ENCODE measurements around the gene CLEC3B.
"Not testable (repeated sequence)": the region's sequence is repeated elsewhere in the genome, so short reads cannot be mapped to it uniquely, and the experiment has no call there.

Gene CLEC3B

GRCh38 chr3:45051685-45052084, 25.6 kb downstream of the CLEC3B start:
- no peak for DNase-seq (ENCODE audit: low spot score)
- TF ChIP-seq CTCF (IDR thresholded peaks at IDR 0.05; ENCODE audit: extremely low read depth, insufficient read depth, missing control alignments): no peak
- in situ Hi-C loops (cut with MboI; ENCODE audit: low pct_unique_long_range_greater_than_20kb, low sequenced_read_pairs, unreplicated experiment): no loop called here

- DNase-seq (ENCODE audit: low spot score); in situ Hi-C loops (cut with MboI; ENCODE audit: low pct_unique_long_range_greater_than_20kb, low sequenced_read_pairs, unreplicated experiment): not testable (repeated sequence)
These were observed 27.7 kb downstream of the CLEC3B start for GRCh38 chr3:45053805-45054195.

DNA sequence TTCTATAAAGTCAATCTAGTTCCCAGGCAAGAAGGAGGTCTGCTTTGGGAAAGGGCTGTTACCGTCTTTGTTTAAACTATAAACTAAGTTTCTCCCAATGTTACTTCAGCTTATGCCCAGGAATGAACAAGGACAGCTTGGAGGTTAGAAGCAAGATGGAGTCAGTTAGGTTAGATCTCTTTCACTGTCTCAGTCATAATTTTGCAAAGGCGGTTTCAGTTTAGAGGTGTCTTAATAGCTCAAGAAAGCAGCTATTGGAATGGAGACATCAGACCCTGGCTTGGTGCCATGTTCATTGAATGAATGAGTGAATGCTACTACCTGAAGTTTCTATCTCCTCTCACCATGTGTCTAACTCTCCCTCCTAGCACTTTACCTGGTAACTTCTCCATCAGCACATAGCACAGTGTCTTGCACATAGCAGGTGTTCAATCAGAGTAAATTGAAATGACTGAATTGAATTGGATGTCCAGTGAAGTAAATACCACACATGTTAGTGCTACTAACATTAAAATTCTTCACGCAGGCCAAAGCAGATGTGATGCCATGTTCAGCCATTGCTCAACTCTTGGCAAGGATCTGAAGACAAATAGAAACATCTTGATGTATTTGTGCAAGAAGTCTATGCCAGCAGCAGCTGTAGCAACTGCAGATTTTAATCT, 28.2 kb downstream of the CLEC3B start:
- in situ Hi-C loops (cut with MboI; ENCODE audit: low pct_unique_long_range_greater_than_20kb, low sequenced_read_pairs, unreplicated experiment): no loop called here
- DNase-seq (ENCODE audit: low spot score): no peak
- no peak for TF ChIP-seq CTCF (IDR thresholded peaks at IDR 0.05; ENCODE audit: extremely low read depth, insufficient read depth, missing control alignments)

- in situ Hi-C loops (cut with MboI; ENCODE audit: low pct_unique_long_range_greater_than_20kb, low sequenced_read_pairs, unreplicated experiment): no loop called here
- no peak for DNase-seq (ENCODE audit: low spot score)
- TF ChIP-seq CTCF (IDR thresholded peaks at IDR 0.05; ENCODE audit: extremely low read depth, insufficient read depth, missing control alignments): no peak
These were observed 28.9 kb downstream of the CLEC3B start for GRCh38 chr3:45055032-45055410.

GRCh38 chr3:45055411-45056143, 29.5 kb downstream of the CLEC3B start:
- peak; percentile 47 for DNase-seq (ENCODE audit: low spot score)
- peak; percentile 44 for TF ChIP-seq CTCF (IDR thresholded peaks at IDR 0.05; ENCODE audit: extremely low read depth, insufficient read depth, missing control alignments)
- in situ Hi-C loops (cut with MboI; ENCODE audit: low pct_unique_long_range_greater_than_20kb, low sequenced_read_pairs, unreplicated experiment): no loop called here

- DNase-seq (ENCODE audit: low spot score): no peak
- TF ChIP-seq CTCF (IDR thresholded peaks at IDR 0.05; ENCODE audit: extremely low read depth, insufficient read depth, missing control alignments): no peak
- in situ Hi-C loops (cut with MboI; ENCODE audit: low pct_unique_long_range_greater_than_20kb, low sequenced_read_pairs, unreplicated experiment): no loop called here
These were observed 30.7 kb downstream of the CLEC3B start for GRCh38 chr3:45056608-45057301.

DNA sequence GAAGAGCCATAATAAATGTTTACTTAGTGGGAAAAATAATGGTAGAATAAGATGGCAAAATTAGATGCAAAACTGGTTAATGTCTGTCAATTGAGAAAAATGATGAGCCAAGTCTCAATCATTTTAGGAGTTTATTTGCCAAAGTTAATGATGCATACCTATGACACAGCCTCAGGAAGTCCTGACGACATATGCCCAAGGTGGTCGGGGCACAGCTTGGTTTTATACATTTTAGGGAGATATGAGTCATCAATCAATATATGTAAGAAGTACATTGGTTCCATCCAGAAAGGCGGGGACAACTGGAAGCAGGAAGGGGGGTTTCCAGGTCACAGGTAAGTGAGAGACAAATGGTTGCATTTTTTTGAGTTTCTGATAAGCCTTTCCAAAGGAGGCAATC, 31.5 kb downstream of the CLEC3B start:
- TF ChIP-seq CTCF (IDR thresholded peaks at IDR 0.05; ENCODE audit: extremely low read depth, insufficient read depth, missing control alignments): no peak
- DNase-seq (ENCODE audit: low spot score): no peak
- in situ Hi-C loops (cut with MboI; ENCODE audit: low pct_unique_long_range_greater_than_20kb, low sequenced_read_pairs, unreplicated experiment): no loop called here

Data from GM13977 (cell line).